Daoy (cell line): ENCODE measurements around the gene ASNS. TPM values are rescaled to one million over a fixed set of nuclear protein-coding genes. Genes with fewer than 3 reads are reported as not detected.
A peak's percentile ranks its signal among the peaks of the same experiment; 100 is the strongest.
"Not testable (repeated sequence)": the region's sequence is repeated elsewhere in the genome, so short reads cannot be mapped to it uniquely, and the experiment has no call there.

ENCODE experiments used
- DNase-seq: peaks from one replicate; pipeline ENCODE4 v3.0.0-alpha.2; 2015; ENCODE audit warnings: low read depth
- total RNA-seq: library from RNA; depleted of rRNA; stranded (reverse); fragments of >200 nt; shearing (Covaris generic); gene quantifications from 2 replicates; pipeline ENCODE4 v1.2.3, GENCODE V29; 2014; rRNA removed

Gene ASNS
- 30.8 and 33.3 TPM in 2 replicates for total RNA-seq

- peak; percentile 95 for DNase-seq
Observed at GRCh38 chr7:97872025-97872669, at the start of gene ASNS. Gene ASNS, minus strand, starts transcription at chr7:97872408. Its CDS starts 3,252 bp downstream, at chr7:97869156.

GRCh38 chr7:97921254-97921653 lies 49.0 kb upstream of the ASNS start:
- not testable (repeated sequence) for DNase-seq

GRCh38 chr7:97915267-97915666 lies 43.1 kb upstream of the ASNS start:
- DNase-seq: not testable (repeated sequence)

- not testable (repeated sequence) for DNase-seq
Observed at GRCh38 chr7:97912294-97912693, 40.1 kb upstream of the ASNS start.

- DNase-seq: not testable (repeated sequence)
Observed at GRCh38 chr7:97896893-97897292, 24.7 kb upstream of the ASNS start.

GRCh38 chr7:97891721-97892120 lies 19.5 kb upstream of the ASNS start:
- not testable (repeated sequence) for DNase-seq

GRCh38 chr7:97879527-97879926 lies 7.3 kb upstream of the ASNS start:
- peak; percentile 16 for DNase-seq

- not testable (repeated sequence) for DNase-seq
Observed at GRCh38 chr7:97874894-97875293, 2.7 kb upstream of the ASNS start.

GRCh38 chr7:97873606-97874005 lies 1.4 kb upstream of the ASNS start:
- no peak for DNase-seq

- no peak for DNase-seq
Observed at GRCh38 chr7:97871659-97872024, 566 bp downstream of the ASNS start.

GRCh38 chr7:97868788-97869187 lies 3.4 kb downstream of the ASNS start:
- DNase-seq: no peak

GRCh38 chr7:97868314-97868713 lies 3.9 kb downstream of the ASNS start:
- no peak for DNase-seq

GRCh38 chr7:97865104-97865503 lies 7.1 kb downstream of the ASNS start:
- no peak for DNase-seq

- DNase-seq: no peak
Observed at GRCh38 chr7:97859606-97860204, 12.5 kb downstream of the ASNS start.

- DNase-seq: no peak
Observed at GRCh38 chr7:97858221-97858620, 14.0 kb downstream of the ASNS start.

- no peak for DNase-seq
Observed at GRCh38 chr7:97857544-97857943, 14.7 kb downstream of the ASNS start.

GRCh38 chr7:97851683-97852082 lies 20.5 kb downstream of the ASNS start:
- no peak for DNase-seq

GRCh38 chr7:97850262-97851031 lies 21.8 kb downstream of the ASNS start:
- DNase-seq: not testable (repeated sequence)

GRCh38 chr7:97847791-97848190 lies 24.4 kb downstream of the ASNS start:
- DNase-seq: no peak

- no peak for DNase-seq
Observed at GRCh38 chr7:97846945-97847344, 25.3 kb downstream of the ASNS start.

GRCh38 chr7:97845622-97846203 lies 26.5 kb downstream of the ASNS start:
- peak; percentile 5 for DNase-seq

- DNase-seq: peak; percentile 7
Observed at GRCh38 chr7:97844036-97844435, 28.2 kb downstream of the ASNS start.
